Epithelial cell of proximal tubule (primary cell): ENCODE results near the gene CTSZ. TPM values are rescaled to one million over a fixed set of nuclear protein-coding genes. Genes with fewer than 3 reads are reported as not detected.

Source experiments
- DNase-seq: peaks from one replicate; pipeline ENCODE4 v3.0.0-alpha.2; 2011; ENCODE audit warnings: low read depth
- H3K4me3 ChIP-seq: 2 replicates; pipeline ENCODE4 v1.5.1; 2011; ENCODE audit warnings: low read depth, mild to moderate bottlenecking, low read length
- total RNA-seq: library from RNA; depleted of rRNA; stranded (reverse); fragments of >200 nt; gene quantifications from 2 replicates; pipeline ENCODE4 v1.2.3, GENCODE V29; 2015
- TF ChIP-seq, protein P1 (sequence below): conservative IDR thresholded peaks from 2 replicates; pipeline ENCODE4 v1.5.1; 2012; ENCODE audit warnings: low read depth, mild to moderate bottlenecking, low read length

CTSZ gene
- 98.1 and 109 TPM in 2 replicates for total RNA-seq

DNA sequence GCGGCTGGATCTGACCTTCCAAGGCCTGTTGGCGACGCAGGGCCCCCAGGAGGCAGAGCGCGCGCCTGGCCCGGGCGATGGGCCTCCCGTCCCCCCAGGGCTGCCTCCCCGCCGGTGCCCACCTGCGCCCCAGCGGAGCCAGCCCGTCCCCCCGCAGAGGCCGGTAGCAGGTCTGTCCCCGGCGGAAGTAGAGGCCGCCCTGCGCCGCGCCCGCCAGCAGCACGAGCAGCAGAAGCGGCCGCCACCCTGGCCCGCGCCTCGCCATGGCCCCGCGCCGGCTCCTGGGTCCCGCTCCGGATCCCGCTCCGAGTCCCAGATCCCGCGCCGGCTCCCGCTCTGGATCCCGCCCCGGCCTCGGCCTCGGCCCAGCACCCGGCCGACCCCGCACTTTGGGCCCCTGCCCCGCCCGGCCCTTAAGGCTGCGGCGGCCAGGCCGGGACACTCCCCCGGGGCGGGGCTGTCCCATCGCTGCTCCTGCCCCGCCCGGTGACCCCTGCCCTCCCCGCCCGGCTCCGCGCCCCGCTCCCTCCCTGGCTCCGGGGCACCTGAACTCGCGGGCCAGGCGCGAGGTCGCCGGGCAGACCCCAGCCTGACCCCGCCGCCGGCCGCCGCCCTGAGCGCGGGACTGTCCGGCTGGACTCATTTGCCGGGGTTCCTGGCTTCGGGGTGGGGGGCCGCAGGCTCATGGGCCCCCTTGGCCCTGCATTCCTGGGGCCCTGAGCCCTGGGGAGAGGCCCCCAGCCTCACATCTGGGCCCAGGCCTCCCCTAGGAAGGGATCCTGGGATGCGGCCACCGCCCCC, at the start of gene CTSZ:
Gene CTSZ (minus strand): TSS at position 391 of the 801 bp plus-strand sequence. CDS start 126 bp downstream, at position 265.
- peak within 1 kb of the TSS; percentile 85 for H3K4me3 ChIP-seq
- DNase-seq: no peak
- TF ChIP-seq, protein P1, sequence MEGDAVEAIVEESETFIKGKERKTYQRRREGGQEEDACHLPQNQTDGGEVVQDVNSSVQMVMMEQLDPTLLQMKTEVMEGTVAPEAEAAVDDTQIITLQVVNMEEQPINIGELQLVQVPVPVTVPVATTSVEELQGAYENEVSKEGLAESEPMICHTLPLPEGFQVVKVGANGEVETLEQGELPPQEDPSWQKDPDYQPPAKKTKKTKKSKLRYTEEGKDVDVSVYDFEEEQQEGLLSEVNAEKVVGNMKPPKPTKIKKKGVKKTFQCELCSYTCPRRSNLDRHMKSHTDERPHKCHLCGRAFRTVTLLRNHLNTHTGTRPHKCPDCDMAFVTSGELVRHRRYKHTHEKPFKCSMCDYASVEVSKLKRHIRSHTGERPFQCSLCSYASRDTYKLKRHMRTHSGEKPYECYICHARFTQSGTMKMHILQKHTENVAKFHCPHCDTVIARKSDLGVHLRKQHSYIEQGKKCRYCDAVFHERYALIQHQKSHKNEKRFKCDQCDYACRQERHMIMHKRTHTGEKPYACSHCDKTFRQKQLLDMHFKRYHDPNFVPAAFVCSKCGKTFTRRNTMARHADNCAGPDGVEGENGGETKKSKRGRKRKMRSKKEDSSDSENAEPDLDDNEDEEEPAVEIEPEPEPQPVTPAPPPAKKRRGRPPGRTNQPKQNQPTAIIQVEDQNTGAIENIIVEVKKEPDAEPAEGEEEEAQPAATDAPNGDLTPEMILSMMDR: no peak

DNA sequence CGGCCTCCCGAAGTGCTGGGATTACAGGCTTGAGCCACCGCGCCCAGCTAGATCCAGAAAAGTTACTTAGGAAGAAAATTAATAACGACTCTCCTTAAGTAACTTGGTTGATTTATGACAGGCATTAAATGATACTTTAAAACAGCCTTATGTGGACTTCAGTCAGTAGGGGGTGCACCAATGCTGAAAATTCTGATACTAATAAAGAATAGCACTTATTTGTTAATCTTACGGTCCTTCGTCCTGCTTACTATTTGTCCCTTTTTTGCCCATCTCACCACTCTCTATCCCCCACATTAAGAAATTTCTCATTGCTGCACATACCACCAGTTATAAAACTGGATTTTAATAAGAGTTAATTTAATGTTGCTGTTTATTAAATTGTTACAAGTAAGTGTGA, 48.2 kb upstream of the CTSZ start:
- no peak for DNase-seq

DNA sequence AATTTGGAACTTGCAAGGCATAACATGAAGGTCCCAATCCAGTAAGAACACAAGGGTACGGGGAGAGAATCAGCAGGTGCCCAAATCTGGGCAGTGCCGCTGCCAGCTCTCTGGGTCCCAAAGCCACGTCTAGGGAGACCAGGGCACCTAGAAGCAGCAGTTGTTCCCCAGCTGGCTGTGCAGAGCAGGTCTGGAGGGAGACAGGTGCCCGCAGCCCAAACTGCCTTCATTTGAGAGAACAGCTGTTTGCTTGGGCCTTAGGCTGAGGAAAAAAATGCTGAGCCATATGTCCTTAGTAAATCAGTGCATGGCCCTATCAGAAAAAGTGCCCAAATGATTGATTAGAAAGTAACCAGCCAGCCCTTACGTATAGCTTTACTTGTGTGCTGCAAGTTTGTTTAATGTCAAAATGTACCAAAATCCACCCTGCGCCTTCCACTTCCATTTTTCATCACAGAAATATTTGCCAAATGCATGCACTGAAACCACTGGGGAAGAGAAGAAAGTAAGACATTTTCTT, 44.7 kb upstream of the CTSZ start:
- TF ChIP-seq, protein P1: no peak
- no peak overlapping the region for H3K4me3 ChIP-seq
- DNase-seq: no peak

More for the DNA sequence above, 48.2 kb upstream of the CTSZ start:
- no peak overlapping the region for H3K4me3 ChIP-seq
- TF ChIP-seq, protein P1: peak; percentile 43

DNA sequence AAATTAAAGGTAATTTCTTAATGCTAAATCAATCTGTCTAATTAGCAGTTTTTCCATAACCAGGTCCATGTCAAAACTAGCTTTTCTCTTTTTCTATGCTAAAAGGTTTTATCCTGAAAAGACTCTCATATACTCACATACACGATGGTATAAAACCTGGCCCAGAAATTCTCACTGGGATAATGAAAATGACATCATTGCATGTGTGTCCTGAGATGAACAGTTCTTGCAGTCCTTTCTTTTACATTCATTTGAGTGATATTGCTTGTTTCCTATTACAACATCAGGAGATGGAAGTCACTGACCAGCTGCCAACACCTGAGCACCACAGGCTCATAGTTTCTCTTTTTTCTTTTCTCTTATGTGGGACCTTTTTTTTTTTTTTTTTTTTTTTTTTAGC, 43.4 kb upstream of the CTSZ start:
- no peak for DNase-seq
- H3K4me3 ChIP-seq: no peak overlapping the region
- TF ChIP-seq, protein P1: no peak

DNA sequence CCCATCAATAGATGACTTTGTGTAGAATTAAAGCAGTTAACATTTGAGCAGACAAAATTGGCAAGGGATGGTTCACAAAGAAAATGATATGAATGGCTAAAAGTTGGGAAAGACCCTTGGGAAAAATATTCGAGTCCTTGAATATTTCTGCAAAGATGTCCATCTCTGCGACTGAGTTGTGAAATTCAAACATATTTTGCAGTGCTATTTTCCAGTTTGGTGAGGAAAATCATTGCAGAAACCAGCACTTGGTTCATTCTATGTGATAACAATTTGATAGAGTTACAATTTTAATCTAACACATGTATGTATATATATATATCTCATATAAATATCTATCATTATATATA, 41.6 kb upstream of the CTSZ start:
- no peak for DNase-seq
- H3K4me3 ChIP-seq: no peak overlapping the region
- TF ChIP-seq, protein P1: no peak

DNA sequence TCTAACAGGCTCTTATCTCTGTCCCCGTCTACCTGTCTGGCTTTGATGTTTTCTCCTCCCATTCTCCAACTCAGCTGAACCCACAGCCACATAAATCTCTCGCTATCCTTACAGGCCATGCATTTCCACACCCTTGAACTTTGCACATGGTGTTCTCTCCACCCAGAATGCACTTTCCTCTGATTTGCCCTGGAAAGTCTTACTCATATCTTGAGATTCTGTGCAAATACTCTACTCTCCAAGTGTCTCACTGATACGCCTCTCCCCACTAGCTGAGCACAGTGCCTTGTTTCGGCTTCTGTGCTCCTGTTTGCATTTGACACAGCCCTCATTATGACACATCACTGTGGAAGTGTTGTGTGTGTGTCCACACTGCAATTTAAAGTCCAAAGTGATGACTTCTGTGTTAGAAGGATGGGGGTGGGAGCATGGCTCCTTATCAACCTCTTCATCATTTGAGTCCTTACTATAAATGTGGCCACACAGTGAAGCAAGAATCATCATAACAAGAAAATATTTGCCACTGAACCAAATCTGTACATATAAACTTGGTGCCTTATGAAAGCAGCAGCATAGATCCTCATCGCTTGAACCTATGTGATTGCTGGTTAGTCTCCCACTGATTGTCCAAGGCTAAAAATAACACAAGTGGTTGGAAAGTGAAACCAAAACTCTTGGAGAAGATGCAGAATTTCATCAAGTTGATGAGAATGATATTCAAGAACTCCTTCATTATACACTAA, 41.1 kb upstream of the CTSZ start:
- no peak overlapping the region for H3K4me3 ChIP-seq
- TF ChIP-seq, protein P1: no peak
- DNase-seq: no peak
